Stimulated activated CD4-positive, alpha-beta T cell treated with anti-CD3 and anti-CD28 coated beads, Interleukin-1b, Interleukin-23, amount 100 ng/mL, for 24 hours (primary cell): Measurements from ENCODE around the gene PRSS21.
A peak's percentile ranks its signal among the peaks of the same experiment; 100 is the strongest.

Experiments used
- DNase-seq, 4 experiments: peaks; one replicate each; pipeline ENCODE4 v3.0.0-alpha.2; 2020; ENCODE audit warnings: low read depth in 4 of 4, low spot score in 1 of 4

The PRSS21 gene

GRCh38 chr16:2859686-2860265 is 42.7 kb downstream of the PRSS21 start:
- DNase-seq, result no peak

- no peak for DNase-seq
Observed at GRCh38 chr16:2860826-2861567, 44.0 kb downstream of the PRSS21 start.

- no peak for DNase-seq
Observed at GRCh38 chr16:2865651-2866050, 48.6 kb downstream of the PRSS21 start.

- no peak for DNase-seq
Observed at GRCh38 chr16:2866431-2866830, 49.4 kb downstream of the PRSS21 start.

GRCh38 chr16:2867661-2867986 is 50.6 kb downstream of the PRSS21 start:
- DNase-seq, result no peak

GRCh38 chr16:2867987-2868789 is 51.2 kb downstream of the PRSS21 start:
- peak; percentile 91 to 96 (median 94) for DNase-seq
